IMR-90 (cell line): Measurements from ENCODE around the gene FABP2.

Experiments used
- CTCF ChIP-seq: conservative IDR thresholded peaks from 2 replicates; pipeline ENCODE4 v1.5.1; 2012; ENCODE audit warnings: mild to moderate bottlenecking, low read depth, low read length, improper control_type of control experiment
- ELK1 ChIP-seq: fragments of 150-350 bp; IDR thresholded peaks from 2 replicates; pipeline ENCODE4 v1.6.1; 2016; ENCODE audit warnings: low read depth, mild to moderate bottlenecking, low read length, moderate library complexity, borderline replicate concordance
- MAFK ChIP-seq: IDR thresholded peaks from 2 replicates; pipeline ENCODE4 v1.6.1; 2012; ENCODE audit warnings: low read depth, low read length, improper control_type of control experiment
- USF2 ChIP-seq: fragments of 150-350 bp; IDR thresholded peaks from 2 replicates; pipeline ENCODE4 v1.6.1; 2017; ENCODE audit warnings: mild to moderate bottlenecking, antibody characterized with exemption, low read length, low read depth

- TF ChIP-seq CTCF (no peak), ELK1 (no peak), USF2 (no peak), MAFK (no peak)
Measured at GRCh38 chr4:119317990-119318389, 3.9 kb downstream of the FABP2 start.
